Pulmonary artery endothelial cell (primary cell): Measurements from ENCODE around the gene GBP3. TPM values are rescaled to one million over a fixed set of nuclear protein-coding genes. Genes with fewer than 3 reads are reported as not detected.
A peak's percentile ranks its signal among the peaks of the same experiment; 100 is the strongest.
"Not testable (repeated sequence)": the region's sequence is repeated elsewhere in the genome, so short reads cannot be mapped to it uniquely, and the experiment has no call there.

Source experiments
- DNase-seq: peaks from one replicate; pipeline ENCODE4 v3.0.0-alpha.2; 2011; ENCODE audit warnings: low read depth, low spot score
- total RNA-seq: library from RNA; depleted of rRNA; stranded (reverse); fragments of >200 nt; gene quantifications from 2 replicates; pipeline ENCODE4 v1.2.3, GENCODE V29; 2014

Gene GBP3
- total RNA-seq, 1 donor from 2014 or later: 12.7 TPM

DNA sequence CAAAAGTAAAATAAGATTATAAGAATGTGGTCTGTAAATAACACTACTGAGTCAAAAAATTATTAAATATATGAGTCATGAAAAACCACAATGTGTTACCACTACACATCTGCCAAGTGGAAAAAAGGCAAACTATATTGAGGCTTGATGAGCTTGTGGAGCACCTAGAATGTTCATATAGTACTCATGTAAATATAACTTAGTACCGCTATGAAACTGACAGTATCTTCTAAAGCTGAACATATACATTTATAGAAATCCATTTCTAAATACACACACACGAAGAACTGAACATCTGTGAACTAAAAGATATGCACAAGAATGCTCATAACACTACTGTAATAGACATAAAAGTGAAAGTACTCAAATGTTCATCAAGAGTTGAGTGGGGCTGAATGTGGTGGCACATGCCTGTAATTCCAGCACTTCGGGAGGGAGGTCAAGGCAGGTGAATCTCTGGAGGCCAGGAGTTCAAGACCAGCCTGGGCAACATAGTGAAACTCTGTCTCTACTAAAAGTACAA, 18.5 kb upstream of the GBP3 start:
- no peak for DNase-seq

GRCh38 chr1:89040315-89040626, 17.6 kb upstream of the GBP3 start:
- no peak for DNase-seq

- no peak for DNase-seq
Measured at GRCh38 chr1:89037186-89037585, 14.5 kb upstream of the GBP3 start.

DNA sequence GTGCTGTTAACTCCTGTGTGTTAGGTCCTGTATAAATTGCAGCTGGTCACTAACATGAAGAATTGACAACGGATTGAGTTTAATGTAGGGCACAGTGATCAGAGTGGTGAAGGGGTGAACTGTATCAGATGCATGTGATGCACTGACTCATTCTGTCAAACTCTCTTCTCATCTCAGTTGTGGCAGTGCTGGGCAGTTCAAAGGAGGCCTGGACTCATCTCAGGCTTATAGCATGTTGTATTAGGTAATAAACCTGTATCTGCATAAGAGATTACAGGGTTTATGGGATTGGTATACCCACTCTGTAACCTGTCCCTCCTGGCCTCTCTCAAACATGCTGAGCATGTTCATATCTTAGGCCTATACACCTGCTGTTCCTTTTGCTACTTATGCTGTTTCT, 12.4 kb upstream of the GBP3 start:
- DNase-seq: no peak

DNA sequence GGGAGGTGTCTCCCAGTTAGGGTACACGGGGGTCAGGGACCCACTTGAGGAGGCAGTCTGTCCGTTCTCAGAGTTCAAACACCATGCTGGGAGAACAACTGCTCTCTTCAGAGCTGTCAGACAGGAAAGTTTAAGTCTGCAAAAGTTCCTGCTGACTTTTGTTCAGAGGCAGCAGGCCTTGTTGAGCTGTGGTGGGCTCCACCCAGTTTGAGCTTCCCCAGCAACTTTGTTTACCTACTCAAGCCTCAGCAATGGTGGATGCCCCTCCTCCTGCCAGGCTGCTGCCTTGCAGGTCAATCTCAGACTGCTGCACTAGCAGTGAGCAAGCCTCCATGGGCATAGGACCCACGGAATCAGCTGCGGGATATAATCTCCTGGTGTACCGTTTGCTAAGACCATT, 11.3 kb upstream of the GBP3 start:
- DNase-seq: not testable (repeated sequence)

- not testable (repeated sequence) for DNase-seq
Measured at GRCh38 chr1:89029051-89029450, 6.4 kb upstream of the GBP3 start.

GRCh38 chr1:89025928-89026327, 3.3 kb upstream of the GBP3 start:
- no peak for DNase-seq

DNA sequence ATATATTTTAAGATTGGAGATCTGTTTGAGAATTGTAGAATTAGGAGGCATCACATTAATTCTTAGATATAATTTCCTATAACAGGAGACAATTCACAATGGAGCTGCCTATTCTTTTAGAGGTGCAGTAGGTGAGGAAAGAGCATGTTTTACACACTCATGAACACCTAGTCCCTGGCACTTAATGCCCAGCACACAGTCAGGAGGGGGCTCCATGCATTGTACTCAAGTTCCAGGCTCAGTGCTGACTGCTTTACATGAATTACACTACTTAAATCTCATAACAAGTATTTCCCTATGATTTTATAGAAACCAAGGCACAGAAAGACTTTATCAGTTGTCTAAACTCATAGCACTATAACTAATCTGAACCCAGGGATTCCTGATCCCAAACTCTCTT, 360 bp upstream of the GBP3 start:
- no peak for DNase-seq

GRCh38 chr1:89018318-89018717, 4.3 kb downstream of the GBP3 start:
- not testable (repeated sequence) for DNase-seq

- DNase-seq: no peak
Measured at GRCh38 chr1:89008511-89008910, 14.2 kb downstream of the GBP3 start.

DNA sequence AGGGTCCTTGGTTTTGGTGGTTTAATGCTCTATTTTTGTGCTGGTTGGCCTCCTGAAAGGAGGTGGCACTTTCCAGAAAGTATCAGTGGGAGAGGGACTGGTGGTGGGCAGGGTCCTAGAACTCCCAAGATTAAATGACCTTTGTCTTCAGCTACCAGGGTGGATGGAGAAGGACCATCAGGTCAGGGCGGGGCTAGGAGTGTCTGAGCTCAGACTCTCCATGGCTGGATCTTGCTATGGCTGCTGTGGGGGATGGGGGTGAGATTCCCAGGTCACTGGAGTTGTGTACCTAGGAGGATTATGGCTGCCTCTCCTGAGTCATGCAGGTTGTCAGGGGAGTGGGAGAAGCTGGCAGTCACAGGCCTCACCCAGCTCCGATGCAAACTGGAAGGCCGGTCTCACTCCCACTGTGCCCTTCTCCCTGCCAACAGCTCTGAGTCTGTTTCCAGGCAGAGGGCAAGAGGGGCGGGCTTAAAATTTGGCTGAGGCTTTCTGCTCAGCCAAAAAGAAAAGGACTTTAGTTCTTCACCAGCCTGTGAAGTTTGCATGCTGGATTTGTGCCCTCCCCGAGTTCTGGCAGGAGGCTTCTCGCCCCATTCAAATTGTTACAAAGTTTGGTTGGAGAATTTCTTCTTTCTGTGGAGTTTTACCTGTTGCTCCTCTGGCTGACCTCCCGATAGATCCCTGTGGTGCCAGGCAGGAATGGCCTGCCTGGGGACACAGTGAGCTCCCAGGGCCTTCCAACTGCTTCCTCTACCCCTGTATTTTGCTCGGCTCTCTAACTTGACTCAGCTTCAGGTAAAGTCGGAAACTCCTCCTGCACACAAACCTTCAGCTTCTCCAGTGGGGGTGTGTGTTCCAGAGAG, 17.1 kb downstream of the GBP3 start:
- no peak for DNase-seq

- not testable (repeated sequence) for DNase-seq
Measured at GRCh38 chr1:89002176-89002575, 20.5 kb downstream of the GBP3 start.

GRCh38 chr1:89001510-89001909, 21.2 kb downstream of the GBP3 start:
- DNase-seq: no peak

GRCh38 chr1:88998716-88999115, 23.9 kb downstream of the GBP3 start:
- DNase-seq: no peak

- no peak for DNase-seq
Measured at GRCh38 chr1:88990426-88990825, 32.2 kb downstream of the GBP3 start.

GRCh38 chr1:88985692-88986091, 37.0 kb downstream of the GBP3 start:
- no peak for DNase-seq

DNA sequence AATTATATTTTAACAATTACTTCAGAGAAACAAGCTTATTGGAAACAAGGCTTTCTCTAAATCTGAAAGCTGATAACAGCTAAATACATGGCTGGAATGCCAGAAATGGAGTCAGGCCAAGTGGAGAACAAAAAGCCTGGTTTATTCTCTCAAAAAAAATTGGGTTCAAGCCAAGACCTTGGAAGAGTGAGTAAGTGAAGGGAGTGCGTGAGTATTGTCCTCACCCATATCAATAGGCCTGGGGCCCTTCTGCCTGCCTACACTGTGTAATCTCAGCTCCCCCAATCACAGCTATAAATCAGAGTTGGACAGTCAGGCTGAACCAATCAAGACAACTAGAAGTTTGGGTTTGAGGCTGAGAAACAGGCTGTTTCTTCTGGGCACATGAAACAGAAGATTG, 37.6 kb downstream of the GBP3 start:
- DNase-seq: peak; percentile 86

- DNase-seq: no peak
Measured at GRCh38 chr1:88984569-88984968, 38.1 kb downstream of the GBP3 start.

DNA sequence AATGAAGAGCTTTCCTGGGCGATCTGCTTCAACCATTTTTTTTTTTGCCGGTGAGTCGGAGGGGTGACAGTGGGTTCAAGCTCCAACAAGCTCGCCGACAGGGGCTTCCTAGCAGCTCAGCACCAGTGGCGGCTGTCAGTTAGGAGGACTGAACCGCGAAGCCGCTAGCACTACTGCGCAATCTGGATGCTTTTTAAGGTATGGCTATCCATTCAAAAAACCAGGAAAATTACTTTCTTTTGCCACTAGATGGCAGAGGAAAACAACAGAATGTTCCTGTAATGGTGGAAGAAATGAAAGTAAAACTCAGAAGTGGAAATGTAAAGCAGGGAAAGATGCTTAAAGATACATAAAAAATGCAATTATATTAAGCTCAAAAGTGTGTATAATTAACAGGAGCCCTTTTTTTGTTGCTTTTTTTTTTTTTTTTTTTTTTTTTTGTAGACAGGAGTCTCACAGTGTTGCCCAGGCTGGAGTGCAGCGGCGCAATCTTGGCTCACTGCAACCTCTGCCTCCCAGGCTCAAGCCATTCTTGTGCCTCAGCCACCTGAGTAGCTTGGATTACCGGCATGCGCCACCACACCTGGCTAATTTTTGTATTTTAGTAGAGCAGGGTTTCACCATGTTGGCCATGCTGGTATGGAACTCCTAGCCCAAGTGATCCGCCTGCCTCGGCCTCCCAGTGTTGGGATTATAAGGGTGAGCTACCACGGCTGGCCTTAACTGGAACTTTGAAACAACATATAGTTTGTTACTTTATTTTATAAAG, 38.7 kb downstream of the GBP3 start:
- no peak for DNase-seq

- no peak for DNase-seq
Measured at GRCh38 chr1:88982055-88982454, 40.6 kb downstream of the GBP3 start.

- DNase-seq: not testable (repeated sequence)
Measured at GRCh38 chr1:88981506-88981905, 41.2 kb downstream of the GBP3 start.

- DNase-seq: no peak
Measured at GRCh38 chr1:88980870-88981269, 41.8 kb downstream of the GBP3 start.

GRCh38 chr1:88979749-88980116, 42.9 kb downstream of the GBP3 start:
- no peak for DNase-seq
